DOHH2 (cell line): ENCODE measurements around the gene SMU1.

Experiments used
- H3F3A ChIP-seq: fragments of 200-600 bp; sonication (generic), shearing (Covaris generic); 2 replicates; pipeline ENCODE4 v1.6.0; 2016; ENCODE audit warnings: antibody characterized with exemption, mild to moderate bottlenecking; ENCODE audit not compliant: control insufficient read depth, insufficient read depth
- H3K27ac ChIP-seq: fragments of 200-600 bp; sonication (generic); 2 replicates; pipeline ENCODE4 v1.5.1; 2014; ENCODE audit warnings: low read depth, mild to moderate bottlenecking, low read length, moderate library complexity
- H3K27me3 ChIP-seq: fragments of 200-600 bp; sonication (generic); 2 replicates; pipeline ENCODE4 v1.6.1; 2014; ENCODE audit warnings: mild to moderate bottlenecking, low read length, mixed read lengths; ENCODE audit not compliant: control insufficient read depth
- H3K36me3 ChIP-seq: fragments of 200-600 bp; sonication (generic); 2 replicates; pipeline ENCODE4 v1.6.1; 2014; ENCODE audit warnings: mild to moderate bottlenecking, low read length, moderate library complexity, mixed read lengths; ENCODE audit not compliant: control insufficient read depth
- H3K4me1 ChIP-seq: fragments of 200-600 bp; sonication (generic); 2 replicates; pipeline ENCODE4 v1.6.1; 2014; ENCODE audit warnings: mild to moderate bottlenecking, low read length, mixed read lengths; ENCODE audit not compliant: control insufficient read depth
- H3K4me2 ChIP-seq: fragments of 200-600 bp; sonication (generic); 2 replicates; pipeline ENCODE4 v1.6.0; 2014; ENCODE audit warnings: mild to moderate bottlenecking, low read length, moderate library complexity
- H3K4me3 ChIP-seq: fragments of 200-600 bp; sonication (generic); 2 replicates; pipeline ENCODE4 v1.5.1; 2014; ENCODE audit warnings: mild to moderate bottlenecking, low read length, mixed read lengths
- H3K79me2 ChIP-seq: fragments of 200-600 bp; sonication (generic); 2 replicates; pipeline ENCODE4 v1.6.1; 2014; ENCODE audit warnings: mild to moderate bottlenecking, low read length, mixed read lengths; ENCODE audit not compliant: control insufficient read depth
- H3K9me2 ChIP-seq: fragments of 200-600 bp; sonication (generic); replicated peaks from 2 replicates; pipeline ENCODE4 v1.6.1; 2014; ENCODE audit warnings: mild to moderate bottlenecking, low read length, mixed read lengths; ENCODE audit not compliant: control insufficient read depth
- H3K9me3 ChIP-seq: fragments of 200-600 bp; sonication (generic); 2 replicates; pipeline ENCODE4 v1.6.1; 2014; ENCODE audit warnings: antibody characterized with exemption, low read length, mixed read lengths; ENCODE audit not compliant: control insufficient read depth, insufficient read depth
- H4K20me1 ChIP-seq: fragments of 200-600 bp; sonication (generic); 2 replicates; pipeline ENCODE4 v1.6.0; 2014; ENCODE audit warnings: low read depth, mild to moderate bottlenecking, antibody characterized with exemption, low read length, moderate library complexity; ENCODE audit not compliant: control insufficient read depth, insufficient read depth
- CTCF ChIP-seq: fragments of 200-600 bp; sonication (generic); IDR thresholded peaks from one replicate; pipeline ENCODE4 v1.5.1; 2014; ENCODE audit warnings: antibody characterized with exemption, mild to moderate bottlenecking, low read depth, low read length; ENCODE audit not compliant: poor library complexity, severe bottlenecking
- EZH2phosphoT487 ChIP-seq: fragments of 200-600 bp; sonication (generic); IDR thresholded peaks from 2 replicates; pipeline ENCODE4 v1.6.1; 2017; ENCODE audit warnings: borderline replicate concordance, mild to moderate bottlenecking, antibody characterized with exemption, low read length, moderate library complexity, mixed read lengths

Gene SMU1

GRCh38 chr9:33103501-33104281 lies 27.2 kb upstream of the SMU1 start:
- Histone ChIP-seq H3K4me2 (no peak overlapping the region), H3K9me2 (no peaks in the 10 kb centered on the region), H3F3A (no peaks in the 10 kb centered on the region), H3K79me2 (no peaks in the 10 kb centered on the region), H3K27ac (no peak overlapping the region), H3K4me3 (no peak overlapping the region), H3K36me3 (no peaks in the 10 kb centered on the region), H3K27me3 (no peaks in the 10 kb centered on the region), H3K4me1 (peaks cover 11% of the 10 kb centered on the region), H3K9me3 (no peaks in the 10 kb centered on the region), H4K20me1 (no peaks in the 10 kb centered on the region)
- no peak for TF ChIP-seq CTCF
- no peak for TF ChIP-seq EZH2phosphoT487

DNA sequence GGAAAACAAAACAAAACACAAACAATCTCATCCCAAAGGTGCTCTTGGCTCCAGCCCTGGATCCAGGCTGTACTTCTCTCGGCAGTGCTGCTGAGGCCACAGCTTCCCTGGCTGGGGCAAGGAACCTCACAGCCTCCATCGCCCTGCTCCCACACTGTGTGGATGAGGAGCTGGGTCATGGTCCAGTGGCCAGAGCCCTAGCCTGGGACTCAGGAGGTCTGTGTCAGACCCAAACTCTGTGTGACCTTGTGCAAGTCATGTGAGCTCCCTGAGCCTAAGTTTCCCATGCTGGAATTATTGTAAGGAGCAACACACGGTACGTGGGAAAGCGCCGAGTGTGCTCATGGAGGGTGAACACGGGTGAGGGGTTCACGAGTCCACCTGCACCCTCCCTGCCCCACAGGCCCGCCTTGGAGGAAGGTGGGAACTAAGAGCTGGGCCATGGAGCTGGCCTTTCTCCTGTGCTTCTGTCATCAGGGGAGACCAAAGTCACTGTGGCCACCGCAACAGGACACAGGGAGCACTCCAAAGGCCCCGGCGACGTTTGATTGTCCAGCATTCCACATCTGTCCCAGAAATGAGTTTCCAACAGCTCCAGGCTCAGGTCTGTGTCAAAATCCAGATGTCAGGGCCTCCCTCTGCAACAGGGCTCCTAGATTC lies 26.2 kb upstream of the SMU1 start:
- Histone ChIP-seq H3K4me2 (no peak overlapping the region), H3K27me3 (no peaks in the 10 kb centered on the region), H3F3A (no peaks in the 10 kb centered on the region), H4K20me1 (no peaks in the 10 kb centered on the region), H3K36me3 (no peaks in the 10 kb centered on the region), H3K79me2 (no peaks in the 10 kb centered on the region), H3K4me3 (no peak overlapping the region), H3K9me2 (no peaks in the 10 kb centered on the region), H3K9me3 (no peaks in the 10 kb centered on the region), H3K27ac (no peak overlapping the region), H3K4me1 (peaks cover 10% of the 10 kb centered on the region)
- no peak for TF ChIP-seq EZH2phosphoT487

- Histone ChIP-seq H3F3A (no peaks in the 10 kb centered on the region), H3K9me2 (no peaks in the 10 kb centered on the region), H3K9me3 (no peaks in the 10 kb centered on the region), H3K4me2 (no peak overlapping the region), H3K4me3 (no peak overlapping the region), H4K20me1 (no peaks in the 10 kb centered on the region), H3K27me3 (no peaks in the 10 kb centered on the region), H3K27ac (no peak overlapping the region), H3K4me1 (no peaks in the 10 kb centered on the region), H3K79me2 (no peaks in the 10 kb centered on the region), H3K36me3 (no peaks in the 10 kb centered on the region)
- TF ChIP-seq EZH2phosphoT487 (no peak), CTCF (no peak)
Observed at GRCh38 chr9:33101104-33101951, 24.9 kb upstream of the SMU1 start.
